Endodermal cell (in vitro differentiated cells): ENCODE data around the gene BANF1. TPM values are rescaled to one million over a fixed set of nuclear protein-coding genes. Genes with fewer than 3 reads are reported as not detected.

Source experiments
- DNase-seq: peaks from one replicate; pipeline ENCODE4 v3.0.0-alpha.2; 2017
- H3K27ac ChIP-seq: 2 replicates; pipeline ENCODE4 v1.5.1; 2013; ENCODE audit warnings: mild to moderate bottlenecking, low read depth, low read length, moderate library complexity
- H3K27me3 ChIP-seq: 2 replicates; pipeline ENCODE4 v1.6.1; 2013; ENCODE audit warnings: mild to moderate bottlenecking, low read length, moderate library complexity; ENCODE audit not compliant: insufficient read depth, control insufficient read depth, poor library complexity, severe bottlenecking
- H3K36me3 ChIP-seq: 2 replicates; pipeline ENCODE4 v1.7.0; 2013; ENCODE audit warnings: mild to moderate bottlenecking, low read length, moderate library complexity; ENCODE audit not compliant: control insufficient read depth, insufficient read depth
- H3K4me1 ChIP-seq: one replicate; pipeline ENCODE4 v1.7.0; 2013; ENCODE audit warnings: low read length; ENCODE audit not compliant: control insufficient read depth, insufficient read depth
- H3K4me3 ChIP-seq: 2 replicates; pipeline ENCODE4 v1.5.1; 2013; ENCODE audit warnings: mild to moderate bottlenecking, low read length, moderate library complexity
- H3K9ac ChIP-seq: 2 replicates; pipeline ENCODE4 v1.6.1; 2013; ENCODE audit warnings: mild to moderate bottlenecking, low read length, moderate library complexity; ENCODE audit not compliant: poor library complexity, severe bottlenecking; ENCODE audit errors: extremely low read depth
- H3K9me3 ChIP-seq: 2 replicates; pipeline ENCODE4 v1.6.1; 2013; ENCODE audit warnings: mild to moderate bottlenecking, low read length, moderate library complexity; ENCODE audit not compliant: control insufficient read depth
- H3K27ac Mint-ChIP-seq: 2 replicates; pipeline ENCODE4 v1.8.0; 2020; ENCODE audit warnings: mixed read lengths
- H3K27me3 Mint-ChIP-seq: 2 replicates; pipeline ENCODE4 v1.8.0; 2021; ENCODE audit warnings: mild to moderate bottlenecking, mixed read lengths; ENCODE audit not compliant: insufficient read depth
- H3K36me3 Mint-ChIP-seq: 2 replicates; pipeline ENCODE4 v1.8.0; 2020; ENCODE audit warnings: low read depth, mixed read lengths
- H3K4me1 Mint-ChIP-seq: 2 replicates; pipeline ENCODE4 v1.8.0; 2020; ENCODE audit warnings: mixed read lengths
- H3K4me3 Mint-ChIP-seq: 2 replicates; pipeline ENCODE4 v1.8.0; 2020; ENCODE audit warnings: mild to moderate bottlenecking, moderate library complexity, mixed read lengths
- H3K9me3 Mint-ChIP-seq: 2 replicates; pipeline ENCODE4 v1.8.0; 2020; ENCODE audit warnings: mild to moderate bottlenecking, mixed read lengths
- CTCF ChIP-seq: fragments of 200-600 bp; sonication (generic); conservative IDR thresholded peaks from 2 replicates; pipeline ENCODE4 v1.5.0; 2021; ENCODE audit warnings: antibody characterized with exemption, mild to moderate bottlenecking
- WGBS, 2 experiments: methylation state at CpG; one replicate each; pipeline versions ENCODE4 v1.1.5 to v1.1.7; 2013; ENCODE audit warnings: missing lambda C conversion rate in 2 of 2, mixed read lengths in 1 of 2; ENCODE audit not compliant: insufficient coverage in 1 of 2, insufficient read length in 1 of 2; 5-methylcytosine and 5-hydroxymethylcytosine counted together
- total RNA-seq, 2 donors: library from RNA; stranded (reverse); fragmentation: NEBNext Ultra II Directional in 1 of 2; extraction: Animal tissue kit (Norgen Biotek cat#: 25700) in 1 of 2; gene quantifications; 2 replicates in 1 of 2; 3 replicates in 1 of 2; pipeline ENCODE4 v1.2.1, GENCODE V29; 2021

BANF1 gene
- total RNA-seq, 2 donors from 2014 or later, result 348 to 409 TPM

GRCh38 chr11:65965986-65966762 is 36.1 kb upstream of the BANF1 start:
- H3K4me3 ChIP-seq, result no peak overlapping the region
- H3K36me3 ChIP-seq, result peaks cover 56% of the 10 kb centered on the region
- Mint-ChIP-seq H3K9me3 (no peaks in the 10 kb centered on the region), H3K36me3 (peaks cover 62% of the 10 kb centered on the region), H3K27me3 (no peaks in the 10 kb centered on the region), H3K4me1 (peaks cover 12% of the 10 kb centered on the region), H3K4me3 (no peak overlapping the region), H3K27ac (no peak overlapping the region)
- H3K9ac ChIP-seq, result no peak overlapping the region
- WGBS, 2 experiments, result 95 to 97% methylated on average over 27 to 36 of the region's 36 CpGs
- DNase-seq, result no peak
- no peak for TF ChIP-seq CTCF
- no peaks in the 10 kb centered on the region for H3K27me3 ChIP-seq
- H3K4me1 ChIP-seq, result peaks cover 4% of the 10 kb centered on the region
- H3K9me3 ChIP-seq, result no peaks in the 10 kb centered on the region
- H3K27ac ChIP-seq, result no peak overlapping the region

DNA sequence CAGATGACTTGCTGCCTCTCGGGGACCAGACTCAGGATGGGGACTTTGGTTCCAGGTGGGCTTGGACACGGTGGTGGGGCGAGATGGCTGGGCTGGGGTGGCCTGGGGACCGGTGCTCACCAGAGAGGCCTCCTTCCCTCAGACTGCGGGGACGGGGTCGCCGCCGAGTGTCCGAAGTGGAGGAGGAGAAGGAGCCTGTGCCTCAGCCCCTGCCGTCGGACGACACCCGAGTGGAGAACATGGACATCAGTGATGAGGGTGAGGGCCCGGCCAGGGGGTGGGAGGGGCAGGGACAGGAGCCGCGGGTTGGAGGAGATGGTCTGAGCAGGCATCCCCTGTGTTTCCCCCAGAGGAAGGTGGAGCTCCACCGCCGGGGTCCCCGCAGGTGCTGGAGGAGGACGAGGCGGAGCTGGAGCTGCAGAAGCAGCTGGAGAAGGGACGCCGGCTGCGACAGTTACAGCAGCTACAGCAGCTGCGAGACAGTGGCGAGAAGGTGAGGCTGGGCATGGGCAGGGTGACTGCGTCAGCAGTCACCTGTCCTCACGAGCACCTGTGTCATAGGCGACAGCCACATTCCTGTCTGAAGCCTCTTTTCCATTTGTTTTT is 34.9 kb upstream of the BANF1 start:
- peaks cover 4% of the 10 kb centered on the region for H3K4me1 ChIP-seq
- H3K27ac ChIP-seq, result no peak overlapping the region
- TF ChIP-seq CTCF, result no peak
- WGBS, 2 experiments, result 96 to 97% methylated on average over 16 to 30 of the region's 30 CpGs
- H3K36me3 Mint-ChIP-seq, result peaks cover 71% of the 10 kb centered on the region
- no peak overlapping the region for H3K4me3 Mint-ChIP-seq
- no peak overlapping the region for H3K27ac Mint-ChIP-seq
- H3K4me1 Mint-ChIP-seq, result peaks cover 8% of the 10 kb centered on the region
- H3K36me3 ChIP-seq, result peaks cover 65% of the 10 kb centered on the region
- no peaks in the 10 kb centered on the region for H3K9me3 Mint-ChIP-seq
- H3K4me3 ChIP-seq, result no peak overlapping the region
- no peaks in the 10 kb centered on the region for H3K9me3 ChIP-seq
- H3K27me3 Mint-ChIP-seq, result no peaks in the 10 kb centered on the region
- no peaks in the 10 kb centered on the region for H3K27me3 ChIP-seq
- no peak overlapping the region for H3K9ac ChIP-seq
- no peak for DNase-seq

GRCh38 chr11:65968600-65969482 is 33.5 kb upstream of the BANF1 start:
- peaks cover 80% of the 10 kb centered on the region for H3K36me3 Mint-ChIP-seq
- peaks cover 75% of the 10 kb centered on the region for H3K36me3 ChIP-seq
- no peaks in the 10 kb centered on the region for H3K27me3 ChIP-seq
- no peaks in the 10 kb centered on the region for H3K9me3 Mint-ChIP-seq
- H3K27ac Mint-ChIP-seq, result no peak overlapping the region
- H3K4me3 ChIP-seq, result no peak overlapping the region
- H3K4me3 Mint-ChIP-seq, result no peak overlapping the region
- no peaks in the 10 kb centered on the region for H3K27me3 Mint-ChIP-seq
- H3K4me1 Mint-ChIP-seq, result no peaks in the 10 kb centered on the region
- H3K9me3 ChIP-seq, result no peaks in the 10 kb centered on the region
- H3K9ac ChIP-seq, result no peak overlapping the region
- no peaks in the 10 kb centered on the region for H3K4me1 ChIP-seq
- DNase-seq, result no peak
- WGBS, 2 experiments, result 95 to 98% methylated on average over 10 to 14 of the region's 15 CpGs
- peak; percentile 37 for TF ChIP-seq CTCF
- H3K27ac ChIP-seq, result no peak overlapping the region
